Measurements from ENCODE around the gene GPR107.
A peak's percentile ranks its signal among the peaks of the same experiment; 100 is the strongest.
"Not testable (repeated sequence)": the region's sequence is repeated elsewhere in the genome, so short reads cannot be mapped to it uniquely, and the experiment has no call there.

Gene GPR107

GRCh38 chr9:130053504-130054324 lies at the start of gene GPR107:
TSS of gene GPR107 (plus strand) at chr9:130053906. CDS start at chr9:130053933, 27 bp downstream.
- peak; percentile 40 for DNase-seq

DNA sequence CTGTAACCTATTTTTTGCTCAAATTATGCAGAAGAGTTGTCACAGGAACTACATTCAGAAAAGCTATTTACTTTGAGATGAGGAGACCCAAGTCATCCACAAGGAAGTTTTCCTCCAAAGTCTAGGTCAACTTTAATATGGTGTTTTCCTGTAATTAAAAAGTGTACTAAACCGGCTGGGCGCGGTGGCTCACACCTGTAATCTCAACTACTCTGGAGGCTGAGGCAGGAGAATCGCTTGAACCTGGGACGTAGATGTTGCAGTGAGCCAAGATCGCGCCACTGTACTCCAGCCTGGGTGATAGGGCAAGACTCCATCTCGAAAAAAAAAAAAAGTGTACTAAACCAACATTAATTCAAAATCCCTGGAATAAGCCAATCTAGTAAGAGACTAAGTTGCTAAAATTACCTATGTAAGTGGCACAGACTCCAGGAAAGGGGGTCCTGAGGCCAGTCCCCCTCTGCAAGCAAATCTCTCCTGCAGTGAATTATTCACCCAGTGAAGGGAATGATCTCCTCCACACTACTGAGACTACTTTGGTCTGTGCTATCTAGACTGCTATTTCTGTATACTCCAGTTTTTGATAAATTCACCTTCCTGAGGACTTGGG lies 49.7 kb upstream of the GPR107 start:
- DNase-seq = no peak

GRCh38 chr9:130006952-130007351 lies 46.8 kb upstream of the GPR107 start:
- not testable (repeated sequence) for DNase-seq

GRCh38 chr9:130008538-130008937 lies 45.2 kb upstream of the GPR107 start:
- no peak for DNase-seq

DNA sequence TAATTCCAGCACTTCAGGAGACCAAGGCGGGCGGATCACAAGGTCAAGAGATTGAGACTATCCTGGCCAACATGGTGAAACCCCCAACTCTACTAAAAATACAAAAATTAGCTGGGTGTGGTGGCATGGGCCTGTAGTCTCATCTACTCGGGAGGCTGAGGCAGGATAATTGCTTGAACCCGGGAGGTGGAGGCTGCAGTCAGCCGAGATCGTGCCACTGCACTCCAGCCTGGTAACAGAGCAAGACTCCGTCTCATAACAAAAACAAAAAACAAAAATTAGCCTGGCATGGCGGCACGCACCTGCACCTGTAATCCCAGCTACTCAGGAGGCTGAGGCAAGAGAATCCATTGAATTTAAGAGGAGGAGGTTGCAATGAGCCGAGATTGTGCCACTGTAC lies 44.2 kb upstream of the GPR107 start:
- not testable (repeated sequence) for DNase-seq

DNA sequence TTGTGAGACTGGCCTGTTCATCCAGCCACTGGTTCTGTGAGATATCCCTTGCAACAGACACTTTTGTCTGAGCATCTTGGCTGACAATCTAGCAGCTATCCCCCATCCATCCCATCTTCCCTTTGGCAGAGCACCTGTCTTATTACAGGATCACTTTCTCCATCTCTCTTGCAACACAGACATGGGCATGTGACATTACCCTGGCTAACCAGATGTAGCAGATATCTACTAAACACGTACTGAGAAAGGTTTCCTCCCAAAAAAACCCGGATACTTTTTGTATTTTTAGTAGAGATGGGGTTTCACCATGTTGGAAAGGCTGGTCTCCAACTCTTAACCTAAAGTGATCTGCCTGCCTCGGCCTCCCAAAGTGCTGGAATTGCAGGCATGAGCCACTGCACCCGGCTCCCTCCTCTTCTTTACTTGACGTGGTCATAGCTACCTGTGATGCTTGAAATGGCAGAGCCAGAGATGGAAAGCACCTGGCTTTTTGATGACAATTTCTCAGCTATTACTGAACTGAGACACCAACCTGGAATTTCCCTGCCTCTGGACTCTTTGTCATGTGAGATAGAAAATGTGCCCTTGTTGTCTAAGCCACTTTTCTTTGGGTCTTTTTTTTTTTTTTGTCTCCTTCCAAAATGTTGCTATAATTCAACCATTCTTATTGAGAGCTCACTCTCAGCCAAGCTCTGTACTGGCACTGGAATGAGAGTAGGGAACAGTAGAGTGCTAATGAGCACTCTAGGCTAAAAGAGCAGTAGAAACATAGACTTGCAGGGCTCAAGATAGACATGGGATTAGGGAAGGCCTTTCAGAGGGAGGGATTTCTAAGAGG lies 43.3 kb upstream of the GPR107 start:
- no peak for DNase-seq

- no peak for DNase-seq
These were observed 40.4 kb upstream of the GPR107 start for GRCh38 chr9:130013326-130013725.

GRCh38 chr9:130015353-130016019 lies 38.2 kb upstream of the GPR107 start:
- no peak for DNase-seq

DNA sequence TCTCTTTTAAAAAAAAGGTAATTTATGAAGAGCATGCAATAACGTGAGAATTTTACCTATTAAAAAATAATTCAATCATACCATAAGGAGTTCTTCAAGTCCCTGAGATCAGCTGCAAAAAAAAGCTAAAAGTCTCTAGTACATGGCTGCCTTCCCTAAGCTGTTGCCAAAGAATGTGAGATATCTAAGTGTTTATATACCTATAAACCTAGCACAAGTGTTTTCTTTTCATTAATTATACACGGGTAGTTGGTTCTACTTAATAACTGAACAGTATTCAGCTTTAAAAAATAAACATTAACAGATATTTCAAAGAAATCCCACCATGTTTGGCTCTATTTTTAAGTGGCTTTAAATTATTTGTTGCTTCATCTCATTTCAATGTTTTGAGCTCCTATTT lies 36.6 kb upstream of the GPR107 start:
- no peak for DNase-seq

- DNase-seq = not testable (repeated sequence)
These were observed 36.2 kb upstream of the GPR107 start for GRCh38 chr9:130017510-130017909.

- DNase-seq = no peak
These were observed 35.4 kb upstream of the GPR107 start for GRCh38 chr9:130018265-130018664.

DNA sequence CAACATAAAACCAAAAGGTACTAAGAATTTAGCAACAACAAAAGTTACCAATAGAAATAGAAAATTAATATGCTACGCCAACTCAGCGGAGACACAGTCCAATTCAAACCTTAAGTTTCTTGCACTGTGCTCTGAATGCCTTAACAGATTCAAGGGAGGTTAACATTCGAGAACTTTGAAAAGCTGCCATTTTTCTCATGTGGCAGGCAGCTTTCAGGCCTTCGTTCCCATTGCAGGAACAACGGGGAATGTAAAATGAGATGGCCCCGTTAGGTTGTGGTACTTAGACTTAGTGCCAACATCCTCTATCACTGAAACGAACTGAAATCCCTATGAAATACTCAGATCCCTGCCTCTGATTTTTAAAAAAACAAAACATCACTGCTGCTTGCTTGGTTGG lies 33.1 kb upstream of the GPR107 start:
- DNase-seq = no peak

DNA sequence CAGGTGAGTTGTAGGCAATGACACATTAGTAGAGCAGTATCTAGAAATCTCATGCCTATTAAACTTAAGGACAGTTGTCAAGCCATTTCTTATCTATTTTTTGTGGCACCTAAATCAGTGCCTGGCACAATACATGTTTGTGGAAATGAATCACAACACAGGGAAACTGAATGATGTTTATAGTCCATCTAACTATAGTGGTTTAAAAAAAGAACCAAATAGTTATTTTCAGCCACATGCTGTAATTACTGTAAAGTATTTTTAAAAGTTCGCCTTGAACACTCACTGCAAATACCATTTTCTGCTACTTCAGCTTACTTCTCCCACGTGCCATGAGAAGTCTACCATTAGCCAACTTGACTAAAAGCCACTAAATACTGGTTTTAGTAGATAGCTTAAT lies 32.6 kb upstream of the GPR107 start:
- DNase-seq = no peak

DNA sequence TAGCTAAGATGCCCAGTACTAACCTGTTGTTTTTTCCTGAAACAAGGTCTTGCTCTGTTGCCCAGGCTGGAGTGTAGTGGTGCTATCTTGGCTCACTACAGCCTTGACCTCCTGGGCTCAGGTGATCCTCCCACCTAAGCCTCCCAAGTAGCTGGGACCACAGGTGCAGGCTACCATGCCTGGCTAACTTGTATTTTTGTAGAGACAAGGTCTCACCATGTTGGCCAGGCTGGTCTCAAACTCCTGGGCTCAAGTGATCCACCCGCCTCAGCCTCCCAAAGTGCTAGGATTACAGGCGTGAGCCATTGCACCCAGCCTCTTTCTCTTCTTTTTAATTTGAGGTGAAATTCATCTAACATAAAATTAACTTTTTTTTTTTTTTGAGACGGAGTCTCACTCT lies 31.9 kb upstream of the GPR107 start:
- not testable (repeated sequence) for DNase-seq

DNA sequence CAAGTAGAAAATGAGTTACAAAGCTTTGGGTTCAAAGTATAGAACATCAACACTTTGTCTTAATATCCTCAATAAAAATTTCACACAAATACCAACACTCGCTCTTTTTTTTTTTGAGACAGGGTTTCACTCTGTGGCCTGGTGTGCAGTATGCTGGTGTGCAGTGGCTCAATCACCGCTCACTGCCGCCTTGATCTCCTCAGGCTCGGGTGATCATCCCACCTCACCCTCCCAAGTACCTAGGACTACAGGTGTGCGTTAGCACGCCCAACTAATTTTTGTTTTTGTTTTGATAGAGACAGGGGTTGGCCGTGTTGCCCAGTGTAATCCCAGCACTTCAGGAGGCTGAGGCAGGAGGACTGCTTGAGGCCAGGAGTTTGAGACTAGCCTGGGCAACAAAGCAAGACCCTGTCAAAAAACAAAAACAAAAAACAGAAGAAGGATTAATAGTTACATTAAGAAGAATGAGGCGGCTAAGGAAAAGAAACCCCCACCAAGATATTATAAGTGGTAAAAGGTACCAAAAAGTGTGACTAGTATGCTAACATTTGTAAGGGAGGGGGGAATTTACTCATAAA lies 31.1 kb upstream of the GPR107 start:
- DNase-seq = no peak

- DNase-seq = no peak
These were observed 30.4 kb upstream of the GPR107 start for GRCh38 chr9:130023144-130023787.

DNA sequence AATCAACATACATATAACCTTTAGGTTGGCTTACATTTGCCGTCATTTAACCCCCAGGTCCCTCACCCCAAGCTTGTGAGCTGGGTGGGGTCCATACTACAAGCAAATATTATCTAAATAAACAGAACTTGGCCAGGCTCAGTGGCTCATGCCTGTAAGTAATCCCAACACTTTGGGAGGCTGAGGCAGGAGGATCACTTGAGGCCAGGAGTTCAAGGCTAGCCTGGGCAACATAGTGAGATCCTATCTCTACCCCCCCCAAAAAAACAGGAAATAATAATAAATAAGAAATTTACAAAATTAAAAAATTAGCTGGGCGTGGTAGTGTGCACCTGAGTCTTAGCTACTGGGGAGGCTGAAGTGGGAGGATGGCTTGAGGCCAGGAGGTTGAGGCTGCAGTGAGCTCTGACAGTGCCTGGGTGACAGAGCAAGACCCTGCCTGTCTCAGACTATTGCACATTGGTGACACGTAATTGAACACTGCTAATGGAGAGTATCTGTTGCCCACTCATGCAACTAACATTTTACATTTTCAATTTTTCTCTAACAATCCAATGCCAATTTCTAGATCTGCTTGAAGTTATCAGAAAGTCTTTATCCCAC lies 29.6 kb upstream of the GPR107 start:
- no peak for DNase-seq

DNA sequence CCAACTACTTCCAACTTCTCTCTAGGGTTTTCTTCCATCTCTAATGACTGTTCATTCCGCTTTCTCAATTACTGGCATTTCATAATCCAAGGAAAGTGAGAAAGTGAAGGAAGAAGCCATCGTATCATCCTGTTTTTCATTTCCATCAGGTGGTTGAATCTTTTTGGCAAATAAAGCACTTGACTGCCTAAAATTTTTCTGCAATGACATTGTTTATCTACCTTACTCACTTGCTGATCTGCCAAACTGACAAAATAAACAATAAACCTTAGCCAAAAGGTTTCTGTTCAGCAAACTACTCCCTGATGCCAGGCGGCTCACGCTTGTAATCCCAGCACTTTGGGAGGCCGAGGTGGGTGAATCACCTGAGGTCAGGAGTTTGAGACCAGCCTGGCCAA lies 29.1 kb upstream of the GPR107 start:
- DNase-seq = no peak

GRCh38 chr9:130026583-130027340 lies 26.9 kb upstream of the GPR107 start:
- DNase-seq = no peak

DNA sequence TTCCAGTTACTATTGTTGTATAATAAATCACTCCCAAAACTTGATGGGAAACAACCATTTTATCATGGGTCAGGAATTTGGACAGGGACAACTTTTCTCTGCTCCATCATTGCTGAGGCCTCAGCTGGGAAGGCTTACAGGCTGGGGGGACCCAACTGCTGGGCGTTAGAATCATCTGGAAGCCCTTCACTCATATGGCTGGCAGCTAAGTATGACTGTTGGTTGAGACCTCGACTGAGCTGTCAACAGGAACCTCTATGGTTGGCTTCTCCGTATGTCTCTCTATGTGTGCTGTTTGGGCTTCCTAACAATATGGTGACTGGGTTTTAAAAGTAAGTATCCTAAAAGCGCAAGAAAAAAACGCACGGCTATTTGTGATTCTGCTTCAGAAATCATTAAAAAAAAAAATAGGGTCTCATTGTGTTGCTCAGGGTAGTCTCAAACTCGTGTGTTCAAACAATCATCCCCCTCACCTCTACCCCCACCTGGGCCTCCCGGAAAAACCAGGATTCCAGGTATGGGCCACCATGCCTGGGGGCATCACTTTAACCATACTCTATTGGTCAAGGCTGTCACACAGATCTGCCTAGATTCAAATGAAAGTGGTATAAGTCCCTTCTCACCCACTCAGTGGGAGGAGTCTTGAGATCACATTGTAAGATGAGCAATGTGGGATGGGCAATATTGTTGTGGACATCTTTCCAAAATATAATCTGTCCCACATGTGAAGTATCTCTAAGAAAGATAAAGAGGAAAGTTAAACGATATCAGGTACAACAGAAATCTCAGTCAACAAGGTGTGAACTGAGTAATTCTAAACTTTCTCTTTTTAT lies 26.0 kb upstream of the GPR107 start:
- DNase-seq = no peak
